Dermis microvascular lymphatic vessel endothelial cell (primary cell): ENCODE measurements around the gene AIMP1. TPM values are rescaled to one million over a fixed set of nuclear protein-coding genes. Genes with fewer than 3 reads are reported as not detected.

Experiments used
- DNase-seq, 2 donors: peaks; one replicate each; pipeline versions ENCODE4 v3.0.0 to v3.0.0-alpha.2; 2010; ENCODE audit warnings: low read depth in 2 of 2
- total RNA-seq: library from RNA; depleted of rRNA; stranded (reverse); fragments of >200 nt; gene quantifications from 2 replicates; pipeline ENCODE4 v1.2.1, GENCODE V29; 2014

AIMP1 gene
- total RNA-seq: 9.5 and 12.2 TPM in 2 replicates

GRCh38 chr4:106315968-106316772 lies at the start of gene AIMP1, which contains the start of gene TBCK:
TSS of gene AIMP1 (plus strand) at chr4:106316550. CDS start at chr4:106325010, 8,460 bp downstream.
TSS of gene TBCK (minus strand) at chr4:106316209. CDS start at chr4:106308960, 7,249 bp downstream.
- DNase-seq: peak; percentile 93 to 96

GRCh38 chr4:106268786-106269185 lies 47.6 kb upstream of the AIMP1 start:
- no peak for DNase-seq

GRCh38 chr4:106269711-106270110 lies 46.6 kb upstream of the AIMP1 start:
- DNase-seq: no peak

GRCh38 chr4:106270736-106271135 lies 45.6 kb upstream of the AIMP1 start:
- peak in 1 of 2 donors; percentile 32 for DNase-seq

- peak; percentile 37 to 63 for DNase-seq
Observed at GRCh38 chr4:106273831-106274230, 42.5 kb upstream of the AIMP1 start.

GRCh38 chr4:106277140-106277675 lies 39.1 kb upstream of the AIMP1 start:
- DNase-seq: peak in 1 of 2 donors; percentile 46

GRCh38 chr4:106284227-106284626 lies 32.1 kb upstream of the AIMP1 start:
- no peak for DNase-seq

GRCh38 chr4:106286611-106287010 lies 29.7 kb upstream of the AIMP1 start:
- DNase-seq: peak in 1 of 2 donors; percentile 45

- DNase-seq: peak; percentile 88 to 92
Observed at GRCh38 chr4:106287353-106287969, 28.9 kb upstream of the AIMP1 start.

- DNase-seq: no peak
Observed at GRCh38 chr4:106289737-106290136, 26.6 kb upstream of the AIMP1 start.

GRCh38 chr4:106291678-106292077 lies 24.7 kb upstream of the AIMP1 start:
- no peak for DNase-seq

- no peak for DNase-seq
Observed at GRCh38 chr4:106294062-106294461, 22.3 kb upstream of the AIMP1 start.

GRCh38 chr4:106297245-106298035 lies 18.9 kb upstream of the AIMP1 start:
- no peak for DNase-seq

- DNase-seq: no peak
Observed at GRCh38 chr4:106299977-106300376, 16.4 kb upstream of the AIMP1 start.

- DNase-seq: peak in 1 of 2 donors; percentile 28
Observed at GRCh38 chr4:106301393-106302061, 14.8 kb upstream of the AIMP1 start.

- DNase-seq: no peak
Observed at GRCh38 chr4:106302062-106302438, 14.3 kb upstream of the AIMP1 start.

GRCh38 chr4:106303548-106304281 lies 12.6 kb upstream of the AIMP1 start:
- DNase-seq: no peak

- no peak for DNase-seq
Observed at GRCh38 chr4:106304632-106305031, 11.7 kb upstream of the AIMP1 start.

- no peak for DNase-seq
Observed at GRCh38 chr4:106305435-106306055, 10.8 kb upstream of the AIMP1 start.

- DNase-seq: no peak
Observed at GRCh38 chr4:106306561-106306960, 9.8 kb upstream of the AIMP1 start.
